ENCODE results near the gene VPS13D. TPM values are rescaled to one million over a fixed set of nuclear protein-coding genes. Genes with fewer than 3 reads are reported as not detected.
"Not testable (repeated sequence)": the region's sequence is repeated elsewhere in the genome, so short reads cannot be mapped to it uniquely, and the experiment has no call there.

The VPS13D gene
- total RNA-seq, 1 donor from 2014 or later, result 68.2 TPM

DNA sequence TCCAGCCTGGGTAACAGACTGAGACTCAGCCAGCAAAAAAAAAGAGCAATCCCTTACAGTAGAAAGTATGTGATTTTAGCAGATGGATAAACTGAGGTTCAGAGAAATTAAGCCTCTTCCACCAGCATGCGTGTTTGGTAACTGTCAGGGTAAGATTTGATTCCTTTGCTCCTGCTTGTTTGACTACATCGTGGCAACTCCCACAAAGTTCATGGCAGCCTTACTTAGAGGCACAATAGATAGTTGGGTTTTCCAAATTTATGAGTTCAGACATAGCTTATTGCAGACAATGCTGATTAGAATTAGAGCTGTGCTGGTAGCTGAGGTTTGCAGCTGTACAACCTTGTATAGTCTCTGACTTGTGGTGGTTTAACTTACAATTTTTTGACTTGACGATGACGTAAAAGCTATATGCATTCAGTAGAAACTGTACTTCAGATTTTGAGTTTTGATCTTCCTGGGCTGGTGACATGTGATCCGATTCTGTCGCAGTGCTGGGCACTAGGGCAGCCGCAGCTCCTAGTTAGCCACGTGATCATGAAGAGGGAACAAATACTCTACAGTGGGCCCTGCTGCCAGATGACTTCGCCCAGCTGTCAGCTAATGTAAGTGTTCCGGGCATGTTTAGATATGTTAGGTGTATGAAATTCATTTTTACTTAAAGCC is 220.4 kb downstream of the VPS13D start:
- no peak for DNase-seq (ENCODE audit: low spot score)
- intact Hi-C loops (cut with DNase I), result no loop called here

DNA sequence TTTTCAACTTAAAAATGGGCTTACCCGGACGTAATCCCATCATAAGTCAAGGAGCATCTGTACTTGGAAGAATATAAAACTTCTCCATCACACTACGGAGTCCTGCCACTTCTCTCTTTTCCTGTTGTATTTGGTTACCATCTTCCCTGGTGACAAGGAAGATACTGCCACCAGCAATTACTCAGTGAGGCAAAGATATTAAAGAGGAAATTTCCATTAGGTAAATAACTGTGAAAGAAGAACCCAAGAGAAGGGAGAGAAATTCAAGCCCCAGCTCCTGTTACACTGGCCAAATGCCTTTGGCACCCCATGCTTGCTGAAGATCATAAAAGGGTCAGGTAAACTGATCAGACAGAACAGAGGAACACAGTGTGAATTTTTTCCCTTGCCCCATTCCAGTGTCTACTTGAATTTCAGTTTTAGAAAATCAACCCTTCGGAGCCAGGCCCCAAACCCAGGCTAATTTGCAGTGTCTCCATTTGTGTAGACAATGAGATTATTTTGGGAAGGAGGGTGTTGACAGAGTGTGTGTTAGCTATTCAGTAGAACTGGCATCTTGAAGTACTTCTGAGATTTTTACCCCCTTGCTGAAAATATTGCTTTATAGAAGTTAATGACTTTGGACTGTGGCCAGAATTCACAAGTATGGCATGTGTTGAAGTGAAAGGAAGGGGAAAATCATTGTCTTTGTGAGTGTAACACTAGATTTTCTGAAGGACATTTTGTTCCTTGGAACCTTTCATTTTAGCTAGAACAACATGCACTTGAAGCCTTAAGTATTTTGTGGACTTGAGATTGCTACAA is 221.1 kb downstream of the VPS13D start:
- DNase-seq (ENCODE audit: low spot score), result no peak
- intact Hi-C loops (cut with DNase I), result no loop called here

DNA sequence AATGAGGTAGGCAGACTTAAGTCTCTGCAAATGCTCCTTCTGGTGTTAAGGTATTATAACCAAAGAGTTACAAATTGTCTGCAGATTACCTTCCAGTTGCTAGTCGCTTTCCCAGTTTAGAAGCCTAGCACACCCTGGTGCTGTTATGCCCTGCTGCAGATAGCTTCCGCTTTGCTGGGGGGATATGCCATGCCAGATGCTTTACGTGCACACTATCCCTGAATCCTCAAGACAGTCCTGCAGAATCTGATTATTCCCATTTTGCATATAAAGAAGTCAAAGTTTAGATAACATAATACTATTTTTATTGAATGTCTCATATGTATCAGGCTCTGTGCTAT is 221.7 kb downstream of the VPS13D start:
- intact Hi-C loops (cut with DNase I), result no loop called here
- DNase-seq (ENCODE audit: low spot score), result no peak

DNA sequence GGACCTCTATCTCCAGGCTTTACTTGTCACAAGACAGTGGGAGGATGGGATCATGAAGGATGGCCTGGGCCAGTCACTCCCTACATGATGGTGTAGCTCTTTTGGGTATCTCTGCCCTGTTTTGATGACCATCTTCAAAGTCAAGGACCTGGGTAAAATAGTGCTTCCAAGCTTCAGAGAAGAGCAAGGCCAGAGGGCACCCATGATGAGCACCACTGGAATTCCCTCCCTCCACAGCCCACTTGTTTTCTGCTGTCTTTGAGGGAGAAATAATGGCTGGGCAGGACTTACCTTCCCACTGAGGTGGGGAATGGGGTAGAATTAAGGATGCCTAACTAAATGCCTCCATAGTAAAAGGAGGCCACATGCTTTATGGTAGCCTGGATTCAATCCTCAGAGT is 222.4 kb downstream of the VPS13D start:
- intact Hi-C loops (cut with DNase I), result no loop called here

DNA sequence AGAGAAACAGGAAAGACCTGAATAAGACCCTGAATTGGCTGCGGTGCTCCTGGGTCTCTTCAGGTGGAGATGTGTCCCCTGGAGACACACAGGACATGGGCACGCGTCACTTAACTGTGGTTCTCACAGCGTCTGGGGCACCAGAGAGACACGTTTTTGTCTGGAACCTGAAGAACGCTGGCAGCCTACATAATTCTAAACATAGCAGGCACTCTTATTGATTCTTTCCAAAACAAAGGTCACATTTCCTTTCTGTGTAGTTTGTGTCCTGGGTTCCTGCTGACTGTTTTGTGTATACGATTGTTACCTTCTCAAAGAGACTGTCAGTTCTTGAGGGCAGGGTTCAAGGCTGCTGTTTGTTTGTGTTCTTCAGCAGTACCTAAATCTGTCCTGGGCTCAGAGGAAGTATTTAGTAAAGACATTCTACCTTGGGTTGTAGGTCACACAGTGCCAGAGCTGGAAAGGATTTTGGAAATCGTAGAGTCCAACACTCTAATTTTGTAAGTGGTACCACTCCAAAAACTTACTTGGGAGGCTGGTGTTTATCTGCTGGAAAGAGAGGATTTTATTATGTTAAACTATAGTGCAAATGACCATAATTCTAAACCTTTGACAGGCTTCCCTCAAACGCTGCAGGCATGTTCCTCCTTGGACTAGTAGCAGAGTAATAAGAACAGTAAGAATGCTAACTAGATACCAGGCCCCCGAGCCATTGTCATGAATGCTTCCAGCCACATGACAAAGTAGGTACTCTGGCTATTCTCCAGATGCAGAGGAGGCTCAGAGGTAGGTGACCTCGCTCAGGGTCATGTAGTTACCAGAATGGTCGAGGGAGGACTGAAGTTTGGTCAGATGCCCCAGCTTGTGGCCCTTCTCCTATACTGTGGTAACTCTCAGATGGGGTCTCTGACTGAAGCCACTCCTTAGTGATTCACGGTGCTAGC is 223.8 kb downstream of the VPS13D start:
- intact Hi-C loops (cut with DNase I), result no loop called here
- peak; percentile 79 for DNase-seq (ENCODE audit: low spot score)

More for the DNA sequence above, 222.4 kb downstream of the VPS13D start:
- DNase-seq (ENCODE audit: low spot score), result no peak

DNA sequence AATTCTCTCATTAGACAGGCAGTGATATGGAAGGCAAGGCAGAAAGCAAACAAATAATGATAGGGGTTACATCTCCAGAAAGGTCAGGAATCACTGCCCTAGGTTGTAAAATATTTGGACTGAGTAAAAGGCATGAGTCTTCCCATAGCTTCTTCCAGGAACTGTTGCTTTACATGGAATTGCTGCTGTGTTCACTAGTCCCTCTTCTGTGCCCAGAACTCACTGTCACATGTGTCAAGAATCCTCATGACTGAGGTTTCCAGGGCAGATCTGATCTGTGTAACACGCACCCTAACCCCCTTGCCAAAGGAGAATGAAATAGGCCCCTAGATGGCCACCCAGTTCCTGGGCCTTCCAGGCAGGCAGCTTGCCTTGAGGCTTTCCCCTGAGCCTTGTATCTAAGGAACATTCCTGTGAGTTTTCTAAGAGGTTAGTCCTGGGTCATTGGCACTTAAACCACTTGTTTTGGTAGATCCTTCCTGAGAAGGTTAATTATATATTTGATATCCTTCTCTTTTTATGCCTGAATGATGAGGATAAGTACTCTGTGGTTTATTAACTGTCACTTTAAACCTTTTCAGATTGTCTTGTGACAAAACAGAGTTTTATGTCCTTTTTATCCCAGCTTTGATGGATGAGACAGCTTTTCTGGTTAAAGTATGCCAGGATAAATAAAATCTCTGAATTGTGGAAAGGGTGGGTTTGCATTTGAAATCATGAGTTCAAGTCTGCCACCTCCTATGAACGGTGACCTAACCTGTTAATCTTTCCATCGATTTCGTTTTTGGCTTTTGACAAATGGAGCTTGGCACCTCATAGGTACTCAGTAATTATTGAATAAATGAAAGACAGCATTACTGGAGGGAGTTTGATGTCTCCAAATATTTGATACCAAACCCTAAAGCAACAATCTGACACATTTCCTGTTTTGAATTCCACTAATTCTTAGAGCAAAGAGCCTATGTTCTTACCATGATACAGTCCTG is 224.9 kb downstream of the VPS13D start:
- DNase-seq (ENCODE audit: low spot score), result no peak
- intact Hi-C loops (cut with DNase I), result no loop called here

DNA sequence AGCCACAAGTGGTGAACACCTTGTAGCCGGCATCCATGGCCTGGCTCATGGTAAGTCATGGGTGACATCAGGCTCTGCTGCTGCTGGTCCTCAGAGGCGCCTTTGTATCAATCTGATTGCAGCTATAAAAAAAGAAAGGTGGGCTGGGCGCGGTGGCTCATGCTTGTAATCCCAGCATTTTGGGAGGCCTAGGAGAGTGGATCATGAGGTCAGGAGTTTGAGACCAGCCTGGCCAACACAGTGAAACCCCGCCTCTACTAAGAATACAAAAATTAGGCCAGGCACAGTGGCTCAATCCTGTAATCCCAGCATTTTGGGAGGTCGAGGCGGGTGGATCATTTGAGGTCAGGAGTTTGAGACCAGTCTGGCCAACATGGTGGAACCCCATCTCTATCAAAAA is 226.3 kb downstream of the VPS13D start:
- intact Hi-C loops (cut with DNase I); DNase-seq (ENCODE audit: low spot score): not testable (repeated sequence)

DNA sequence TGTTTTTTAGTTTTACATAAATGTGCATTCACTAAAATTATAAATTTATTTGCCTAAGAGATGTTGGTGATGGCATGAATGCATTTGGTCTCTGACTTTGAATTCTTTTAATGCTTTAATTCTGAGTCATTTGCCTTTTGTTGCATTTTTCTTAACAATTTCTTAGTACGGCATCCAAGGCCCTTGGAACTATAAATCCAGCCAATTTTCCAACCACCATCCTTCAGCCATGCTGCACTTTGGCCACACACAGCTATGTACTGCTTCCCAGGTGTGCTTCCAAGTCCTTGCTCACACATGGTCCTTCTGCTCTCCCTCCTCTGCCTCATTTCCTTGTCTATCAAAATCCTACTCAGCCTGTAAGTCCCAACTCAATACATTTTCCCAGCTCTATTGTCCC is 227.1 kb downstream of the VPS13D start:
- DNase-seq (ENCODE audit: low spot score), result no peak
- intact Hi-C loops (cut with DNase I), result no loop called here

DNA sequence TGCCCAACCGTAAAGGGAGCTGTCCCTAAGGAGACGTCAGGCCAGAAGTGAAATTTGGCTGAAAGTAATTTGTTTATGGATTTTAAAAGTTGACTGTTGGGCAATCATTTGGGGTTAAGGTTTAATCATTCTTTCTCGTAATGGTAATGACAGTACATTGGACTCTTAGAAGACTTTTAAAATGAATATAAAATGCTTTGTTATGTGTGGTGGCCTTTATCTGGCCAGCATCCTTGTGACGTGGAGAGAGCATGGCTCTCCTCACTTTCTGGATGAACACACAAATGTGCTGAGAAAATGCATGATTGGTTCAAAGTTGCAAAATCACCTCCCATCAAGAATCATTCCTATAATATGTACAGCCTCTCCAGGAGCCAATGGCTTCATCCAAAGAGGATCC is 227.9 kb downstream of the VPS13D start:
- DNase-seq (ENCODE audit: low spot score), result no peak
- intact Hi-C loops (cut with DNase I), result no loop called here

DNA sequence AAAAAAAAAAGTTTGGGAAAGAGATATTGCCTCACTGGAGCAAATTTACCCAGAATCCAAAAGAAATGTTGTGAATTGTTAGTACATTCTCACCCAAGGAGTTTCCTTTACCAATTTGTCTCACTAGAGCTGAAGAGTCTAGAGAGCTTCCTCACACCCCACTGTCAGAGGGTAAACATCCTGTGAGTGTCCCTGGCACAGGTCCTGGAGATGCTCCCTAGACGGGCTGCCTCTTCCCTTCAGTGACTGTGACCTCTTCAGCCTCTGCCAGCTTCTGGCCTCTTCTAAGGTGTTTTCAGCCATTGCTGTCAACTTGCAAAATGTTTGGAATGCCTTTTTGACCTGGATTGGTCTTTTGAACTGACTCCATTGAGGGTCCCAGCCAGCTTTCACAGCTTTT is 228.7 kb downstream of the VPS13D start:
- intact Hi-C loops (cut with DNase I), result no loop called here

DNA sequence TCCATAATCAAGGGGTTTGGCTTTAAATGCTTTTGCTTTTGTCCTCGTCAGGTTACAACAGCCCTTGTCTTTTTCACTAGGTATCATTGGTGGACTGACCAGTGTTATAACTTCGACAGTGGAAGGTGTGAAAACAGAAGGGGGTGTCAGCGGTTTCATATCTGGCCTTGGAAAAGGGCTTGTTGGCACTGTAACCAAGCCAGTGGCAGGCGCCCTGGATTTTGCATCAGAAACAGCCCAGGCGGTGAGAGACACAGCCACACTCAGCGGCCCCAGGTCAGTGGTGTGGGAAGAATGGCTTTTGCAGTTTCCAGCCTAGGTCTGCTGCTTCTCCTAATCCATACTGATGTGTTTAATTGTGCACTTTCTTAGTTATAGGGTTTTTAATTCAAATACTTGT is 230.3 kb downstream of the VPS13D start:
- no peak for DNase-seq (ENCODE audit: low spot score)
- intact Hi-C loops (cut with DNase I), result loop anchor here (5.0 kb wide), 1 partner anchor 157 kb away; the partner anchor contains the start of gene DHRS3

More for the DNA sequence above, 228.7 kb downstream of the VPS13D start:
- DNase-seq (ENCODE audit: low spot score), result no peak

DNA sequence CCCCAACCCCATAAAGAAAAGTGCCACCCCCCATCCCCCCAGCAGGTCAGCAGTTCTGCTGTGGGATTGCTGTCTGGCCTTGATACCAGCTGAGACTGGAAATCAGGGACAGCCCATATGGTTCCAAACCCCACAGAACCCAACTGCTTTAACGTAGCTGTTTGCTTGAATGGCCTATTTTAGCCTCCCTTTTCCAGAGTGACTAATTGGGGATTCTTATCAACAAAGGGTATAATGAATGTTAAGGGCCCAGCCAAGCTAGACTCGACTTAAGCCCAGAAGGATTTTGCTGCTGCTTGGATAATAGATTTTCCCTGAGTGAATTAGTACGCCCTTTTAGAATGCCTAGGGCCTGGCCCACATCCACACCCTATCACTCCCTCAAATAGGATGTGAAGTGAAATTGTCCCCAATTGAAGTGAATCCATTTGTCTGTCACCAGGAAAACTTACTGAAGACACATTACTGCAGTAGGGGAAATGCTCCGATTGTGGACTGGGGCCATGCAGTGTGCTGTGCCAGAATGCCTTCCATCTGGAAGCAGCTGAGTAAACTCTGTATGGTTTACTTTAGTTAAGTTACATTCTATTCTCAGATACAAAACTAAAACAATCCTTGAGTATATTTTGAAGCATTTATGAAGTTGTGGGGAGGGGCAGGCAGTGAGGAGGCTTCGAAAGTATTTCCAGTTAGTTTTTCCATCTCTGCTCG is 231.2 kb downstream of the VPS13D start:
- no peak for DNase-seq (ENCODE audit: low spot score)
- intact Hi-C loops (cut with DNase I), result loop anchor here (1.0 to 5.0 kb wide), 2 partner anchors 12 to 156 kb away; partner anchors contain the start of gene DHRS3

DNA sequence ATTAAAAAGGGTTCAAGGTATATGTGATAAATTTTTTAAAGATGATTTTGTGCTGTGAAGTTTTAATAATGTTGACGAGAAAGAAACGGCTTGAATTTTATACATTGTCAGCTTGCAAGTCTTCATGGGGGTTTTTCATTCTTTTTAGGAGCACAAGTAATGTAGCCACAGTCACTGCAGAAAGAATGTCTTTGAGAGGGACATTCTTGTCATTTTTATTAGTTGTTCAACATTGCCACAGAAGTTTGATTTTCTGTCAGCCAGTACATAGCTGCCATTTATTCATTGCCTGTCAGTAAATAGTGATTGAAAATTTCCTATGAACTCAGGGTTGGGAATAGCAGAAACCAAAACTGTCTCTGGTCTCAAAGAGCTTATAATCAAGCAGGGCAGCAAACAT is 231.9 kb downstream of the VPS13D start:
- intact Hi-C loops (cut with DNase I), result loop anchor here (1.0 to 5.0 kb wide), 2 partner anchors 12 to 156 kb away; partner anchors contain the start of gene DHRS3
- no peak for DNase-seq (ENCODE audit: low spot score)

DNA sequence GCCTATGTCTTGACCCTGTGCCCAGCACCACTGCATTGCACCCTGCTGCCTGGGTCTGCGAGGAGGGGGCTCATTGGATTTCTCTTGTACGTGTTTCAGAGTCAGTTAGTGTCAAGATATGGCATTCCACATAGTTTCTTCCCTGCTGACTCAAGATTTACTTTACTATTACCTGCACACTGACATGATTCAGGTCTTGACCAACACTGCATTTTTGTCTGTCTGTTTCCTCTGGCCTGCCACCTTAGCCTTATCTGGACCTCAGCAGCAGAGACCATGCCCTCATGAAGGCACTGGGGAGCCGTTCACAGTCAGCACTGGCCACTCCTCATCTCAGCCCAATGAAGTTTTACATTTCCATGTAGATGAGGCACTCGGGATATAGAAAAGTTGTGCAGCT is 232.8 kb downstream of the VPS13D start:
- intact Hi-C loops (cut with DNase I), result loop anchor here (5.0 kb wide), 1 partner anchor 155 kb away; the partner anchor contains the start of gene DHRS3
- no peak for DNase-seq (ENCODE audit: low spot score)

DNA sequence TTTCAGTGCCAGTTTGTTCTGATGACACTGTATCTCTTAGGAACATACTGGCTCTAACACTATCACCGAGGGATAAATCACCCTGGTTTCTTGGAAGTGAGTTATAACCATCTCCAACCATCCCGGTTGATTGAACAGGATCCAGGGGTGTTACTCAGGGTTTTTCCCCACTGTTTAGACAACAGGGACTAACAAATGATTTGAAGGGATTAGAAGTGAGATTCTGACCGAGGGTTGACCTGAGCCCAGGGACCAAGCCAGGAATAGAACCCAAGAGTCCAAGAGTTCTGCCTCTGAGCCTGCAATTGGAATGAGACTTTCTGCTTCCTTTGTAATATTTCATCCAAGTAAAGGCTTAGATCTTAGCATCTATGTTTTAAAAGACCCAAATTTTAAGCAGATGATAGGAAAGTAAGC is 234.2 kb downstream of the VPS13D start:
- intact Hi-C loops (cut with DNase I), result loop anchor here (5.0 kb wide), 1 partner anchor 153 kb away; the partner anchor contains the start of gene DHRS3
- no peak for DNase-seq (ENCODE audit: low spot score)

DNA sequence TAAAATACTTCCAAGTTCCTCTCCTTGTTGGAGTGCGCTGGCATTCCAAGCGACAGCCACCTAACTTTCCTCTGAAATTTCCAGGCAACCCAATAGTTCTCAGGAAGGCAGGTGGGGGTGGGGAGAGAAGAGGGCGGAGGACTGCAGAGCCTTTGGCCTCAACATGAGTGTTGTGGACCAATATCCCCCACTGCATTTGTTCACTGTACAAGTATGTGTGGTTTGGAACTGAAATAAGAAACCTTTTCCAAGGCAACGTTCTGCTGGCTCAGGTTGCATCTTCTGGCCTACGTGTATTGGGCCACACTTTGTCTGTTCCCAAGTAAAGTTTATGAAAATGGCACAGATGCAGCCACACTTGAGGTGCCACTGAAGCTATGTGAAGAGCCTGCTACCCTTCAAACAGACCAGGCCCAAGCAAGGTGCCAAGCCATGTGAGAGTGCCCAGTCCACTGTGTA is 234.8 kb downstream of the VPS13D start:
- no peak for DNase-seq (ENCODE audit: low spot score)
- intact Hi-C loops (cut with DNase I), result loop anchor here (5.0 kb wide), 1 partner anchor 153 kb away; the partner anchor contains the start of gene DHRS3

DNA sequence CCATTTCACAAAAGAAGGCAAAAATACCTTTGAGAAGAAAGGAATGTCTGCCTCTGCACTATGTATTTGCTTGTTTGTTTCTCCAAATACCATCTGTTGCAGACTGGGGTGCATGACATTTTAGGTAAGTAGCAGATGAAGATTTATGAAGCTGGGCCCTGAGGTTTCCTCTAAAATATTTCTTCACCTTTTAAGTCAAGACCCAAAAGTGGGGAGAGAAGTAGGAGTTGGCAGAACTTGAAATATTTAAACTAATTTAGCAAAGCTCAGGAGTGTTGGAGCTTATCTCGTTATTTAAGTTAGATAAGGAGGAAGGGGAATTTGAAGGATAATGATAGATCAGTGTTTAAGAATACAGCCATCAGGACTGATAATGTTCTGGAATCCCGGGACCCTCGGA is 235.3 kb downstream of the VPS13D start:
- no peak for DNase-seq (ENCODE audit: low spot score)
- intact Hi-C loops (cut with DNase I), result no loop called here

DNA sequence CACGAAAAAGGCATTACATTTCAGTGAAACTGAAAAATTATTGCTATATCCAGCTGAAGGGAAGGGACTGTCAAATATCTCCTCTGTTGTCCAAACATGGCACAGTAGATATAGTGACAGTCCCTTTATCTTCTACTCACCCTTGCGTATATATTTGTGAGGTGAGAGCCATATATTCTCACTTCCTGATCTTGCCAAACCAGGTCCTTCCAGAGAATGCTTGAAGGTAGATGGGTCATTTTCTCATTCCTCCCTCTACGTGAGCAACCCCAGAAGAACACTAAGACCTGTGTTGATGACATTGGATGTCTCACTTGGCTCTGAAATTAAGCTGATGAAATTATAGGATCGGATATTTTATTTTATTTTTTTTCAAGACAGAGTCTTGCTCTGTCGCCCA is 237.0 kb downstream of the VPS13D start:
- DNase-seq (ENCODE audit: low spot score), result no peak
- intact Hi-C loops (cut with DNase I), result no loop called here
